Measurements from ENCODE around the gene SLC30A1.

DNA sequence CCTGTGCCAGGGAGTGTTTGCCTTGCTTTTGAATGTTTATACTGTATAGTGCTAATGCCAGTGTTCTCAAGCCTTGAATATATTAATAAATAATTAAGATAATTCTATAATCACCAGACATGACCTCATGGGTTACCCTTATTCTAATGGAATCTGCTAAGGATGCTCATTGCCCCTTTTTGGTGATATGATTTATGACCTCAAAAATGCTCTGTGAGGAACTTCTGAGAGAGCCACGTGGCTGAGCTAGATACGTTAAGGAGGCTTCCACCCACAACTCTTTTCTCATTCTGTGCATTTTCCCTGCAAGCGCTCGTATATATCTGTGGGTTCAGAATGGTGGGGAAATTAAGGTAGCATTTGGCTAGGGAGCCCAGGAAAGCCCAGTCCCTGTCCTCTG is 19.6 kb upstream of the SLC30A1 start:
- TF ChIP-seq, protein P1, sequence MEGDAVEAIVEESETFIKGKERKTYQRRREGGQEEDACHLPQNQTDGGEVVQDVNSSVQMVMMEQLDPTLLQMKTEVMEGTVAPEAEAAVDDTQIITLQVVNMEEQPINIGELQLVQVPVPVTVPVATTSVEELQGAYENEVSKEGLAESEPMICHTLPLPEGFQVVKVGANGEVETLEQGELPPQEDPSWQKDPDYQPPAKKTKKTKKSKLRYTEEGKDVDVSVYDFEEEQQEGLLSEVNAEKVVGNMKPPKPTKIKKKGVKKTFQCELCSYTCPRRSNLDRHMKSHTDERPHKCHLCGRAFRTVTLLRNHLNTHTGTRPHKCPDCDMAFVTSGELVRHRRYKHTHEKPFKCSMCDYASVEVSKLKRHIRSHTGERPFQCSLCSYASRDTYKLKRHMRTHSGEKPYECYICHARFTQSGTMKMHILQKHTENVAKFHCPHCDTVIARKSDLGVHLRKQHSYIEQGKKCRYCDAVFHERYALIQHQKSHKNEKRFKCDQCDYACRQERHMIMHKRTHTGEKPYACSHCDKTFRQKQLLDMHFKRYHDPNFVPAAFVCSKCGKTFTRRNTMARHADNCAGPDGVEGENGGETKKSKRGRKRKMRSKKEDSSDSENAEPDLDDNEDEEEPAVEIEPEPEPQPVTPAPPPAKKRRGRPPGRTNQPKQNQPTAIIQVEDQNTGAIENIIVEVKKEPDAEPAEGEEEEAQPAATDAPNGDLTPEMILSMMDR (IDR thresholded peaks at IDR 0.05), result no peak
- TF ChIP-seq POLR2A (IDR thresholded peaks at IDR 0.05), result no peak
- TF ChIP-seq EP300 (IDR thresholded peaks at IDR 0.05), result no peak

Measured in ovary (tissue), 3 donors.